HG03280 (cell line): ENCODE data around the gene TNFAIP8L1.
"Not testable (repeated sequence)": the region's sequence is repeated elsewhere in the genome, so short reads cannot be mapped to it uniquely, and the experiment has no call there.

Experiments
- ATAC-seq: cut with Tn5 transposase; IDR thresholded peaks from one replicate; pipeline ENCODE4 v1.9.1; 2021; ENCODE audit warnings: mild to moderate bottlenecking, moderate library complexity; ENCODE audit not compliant: unreplicated experiment

The TNFAIP8L1 gene

GRCh38 chr19:4675346-4675745 lies 36.0 kb downstream of the TNFAIP8L1 start:
- no peak for ATAC-seq

GRCh38 chr19:4676955-4677731 lies 37.8 kb downstream of the TNFAIP8L1 start:
- ATAC-seq: no peak

- no peak for ATAC-seq
These were observed 39.8 kb downstream of the TNFAIP8L1 start for GRCh38 chr19:4678881-4679790.

- ATAC-seq: not testable (repeated sequence)
These were observed 40.7 kb downstream of the TNFAIP8L1 start for GRCh38 chr19:4680021-4680420.

- no peak for ATAC-seq
These were observed 43.3 kb downstream of the TNFAIP8L1 start for GRCh38 chr19:4682417-4683200.

GRCh38 chr19:4684312-4685095 lies 45.2 kb downstream of the TNFAIP8L1 start:
- no peak for ATAC-seq

- ATAC-seq: no peak
These were observed 47.4 kb downstream of the TNFAIP8L1 start for GRCh38 chr19:4686700-4687099.

GRCh38 chr19:4687396-4687795 lies 48.1 kb downstream of the TNFAIP8L1 start:
- ATAC-seq: no peak

GRCh38 chr19:4688587-4688986 lies 49.3 kb downstream of the TNFAIP8L1 start:
- ATAC-seq: no peak

- no peak for ATAC-seq
These were observed 50.1 kb downstream of the TNFAIP8L1 start for GRCh38 chr19:4689403-4689802.

- ATAC-seq: no peak
These were observed 51.0 kb downstream of the TNFAIP8L1 start for GRCh38 chr19:4690361-4690760.

GRCh38 chr19:4691373-4691772 lies 52.1 kb downstream of the TNFAIP8L1 start:
- ATAC-seq: no peak

GRCh38 chr19:4692251-4693077 lies 53.1 kb downstream of the TNFAIP8L1 start:
- ATAC-seq: no peak

GRCh38 chr19:4693078-4693350 lies 53.7 kb downstream of the TNFAIP8L1 start:
- no peak for ATAC-seq

- ATAC-seq: no peak
These were observed 54.3 kb downstream of the TNFAIP8L1 start for GRCh38 chr19:4693471-4694121.

GRCh38 chr19:4694211-4694987 lies 55.1 kb downstream of the TNFAIP8L1 start:
- no peak for ATAC-seq

- ATAC-seq: no peak
These were observed 56.0 kb downstream of the TNFAIP8L1 start for GRCh38 chr19:4695224-4695731.

- ATAC-seq: no peak
These were observed 58.0 kb downstream of the TNFAIP8L1 start for GRCh38 chr19:4697304-4697703.
